ENCODE measurements around the gene THTPA. TPM values are rescaled to one million over a fixed set of nuclear protein-coding genes. Genes with fewer than 3 reads are reported as not detected.
A peak's percentile ranks its signal among the peaks of the same experiment; 100 is the strongest.

The THTPA gene
- total and polyA plus RNA-seq, 2 of the 4 experiments (the other 2 are of a cell fraction), result 5.0 to 9.2 TPM

- Histone ChIP-seq H2AK9ac (replicated peaks; ENCODE audit: low read depth, low read length, poor library complexity) (peak overlapping the region; percentile 0), H3K36me3 (ENCODE audit: control insufficient read depth, insufficient read depth, low read length) (no peaks in the 10 kb centered on the region), H4K91ac (ENCODE audit: insufficient read depth, low read depth, low read length) (no peak overlapping the region), H3K27ac (ENCODE audit: insufficient read depth, low read length) (no peak overlapping the region), H2AFZ (replicated peaks; ENCODE audit: low read length, poor library complexity) (no peak overlapping the region), H4K8ac (ENCODE audit: low read depth in 2 of 2, low read length in 2 of 2) (no peak overlapping the region), H3K27me3 (ENCODE audit: control insufficient read depth, insufficient read depth, low read length) (no peaks in the 10 kb centered on the region; the same call in 1 of the 2 replicates), H4K20me1 (ENCODE audit: insufficient read depth, low read length) (no peaks in the 10 kb centered on the region), H3K4me3 (ENCODE audit: insufficient read depth, low read depth, low read length) (no peak overlapping the region), H2BK15ac (ENCODE audit: low read depth, low read length) (no peak overlapping the region), H3K14ac (replicated peaks; ENCODE audit: low read depth, low read length) (no peak overlapping the region), H2BK20ac (ENCODE audit: low read depth, low read length) (no peak overlapping the region), H2AK5ac (ENCODE audit: low read depth, low read length) (no peak overlapping the region), H3K9me3 (ENCODE audit: control insufficient read depth, insufficient read depth, low read length) (no peaks in the 10 kb centered on the region), H3K9me1 (ENCODE audit: insufficient read depth, low read length) (no peaks in the 10 kb centered on the region), H3K9ac (ENCODE audit: low read depth, low read length) (no peak overlapping the region), H3K56ac (ENCODE audit: extremely low read depth, insufficient read depth, low read length) (no peak overlapping the region), H3K79me1 (ENCODE audit: low read depth in 1 of 2, low read length in 2 of 2) (no peaks in the 10 kb centered on the region), H3K23ac (ENCODE audit: low read depth, low read length) (no peak overlapping the region), H3K4me1 (ENCODE audit: control insufficient read depth, insufficient read depth, low read length) (no peaks in the 10 kb centered on the region), H3K4me2 (ENCODE audit: low read depth, low read length) (no peak overlapping the region), H4K5ac (ENCODE audit: low read depth, low read length) (no peak overlapping the region), H3K4ac (ENCODE audit: low read depth, low read length) (no peak overlapping the region), H2BK5ac (ENCODE audit: low read depth, low read length, poor library complexity, severe bottlenecking) (no peak overlapping the region), H2BK120ac (ENCODE audit: low read depth, low read length) (no peak overlapping the region), H3K18ac (ENCODE audit: low read depth, low read length) (no peak overlapping the region)
- no peak for TF ChIP-seq FOS (IDR thresholded peaks at IDR 0.05; ENCODE audit: low read depth, low read length)
- no peak for TF ChIP-seq CEBPB (IDR thresholded peaks at IDR 0.05; ENCODE audit: low read depth, low read length)
- TF ChIP-seq, protein P1, sequence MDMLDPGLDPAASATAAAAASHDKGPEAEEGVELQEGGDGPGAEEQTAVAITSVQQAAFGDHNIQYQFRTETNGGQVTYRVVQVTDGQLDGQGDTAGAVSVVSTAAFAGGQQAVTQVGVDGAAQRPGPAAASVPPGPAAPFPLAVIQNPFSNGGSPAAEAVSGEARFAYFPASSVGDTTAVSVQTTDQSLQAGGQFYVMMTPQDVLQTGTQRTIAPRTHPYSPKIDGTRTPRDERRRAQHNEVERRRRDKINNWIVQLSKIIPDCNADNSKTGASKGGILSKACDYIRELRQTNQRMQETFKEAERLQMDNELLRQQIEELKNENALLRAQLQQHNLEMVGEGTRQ (IDR thresholded peaks at IDR 0.05; ENCODE audit: low read depth, low read length), result no peak
- TF ChIP-seq POLR2A (IDR thresholded peaks at IDR 0.05; ENCODE audit: low read depth, low read length), result no peak
- in situ Hi-C loops (cut with MboI; ENCODE audit: low sequenced_read_pairs), result no loop called here
- BruUV-seq (replicated peaks), result no TSS peak
- dilution Hi-C loops (cut with HindIII; ENCODE audit: low sequenced_read_pairs, unreplicated experiment), result no loop called here
- ChIA-PET CTCF (interaction anchor here (0.6 kb wide), 1 partner anchor 223 kb away, joined by 5 read pairs; no protein-coding TSS in a partner anchor), POLR2A (ENCODE audit: unreplicated experiment) (no interaction called here)
- intact Hi-C loops (cut with micrococcal nuclease), result no loop called here
- WGBS, 2 experiments (ENCODE audit: extremely low coverage in 2 of 2, insufficient read length in 1 of 2), result no CpG with 5 or more reads among the region's 9 CpGs
- no peak for DNase-seq
- ATAC-seq (ENCODE audit: low read depth), result no peak
Measured at GRCh38 chr14:23522643-23523198, 33.4 kb upstream of the THTPA start.

Data from IMR-90 (cell line).